ENCODE measurements around the gene KCNJ12.
"Not testable (repeated sequence)": the region's sequence is repeated elsewhere in the genome, so short reads cannot be mapped to it uniquely, and the experiment has no call there.

KCNJ12 gene

DNA sequence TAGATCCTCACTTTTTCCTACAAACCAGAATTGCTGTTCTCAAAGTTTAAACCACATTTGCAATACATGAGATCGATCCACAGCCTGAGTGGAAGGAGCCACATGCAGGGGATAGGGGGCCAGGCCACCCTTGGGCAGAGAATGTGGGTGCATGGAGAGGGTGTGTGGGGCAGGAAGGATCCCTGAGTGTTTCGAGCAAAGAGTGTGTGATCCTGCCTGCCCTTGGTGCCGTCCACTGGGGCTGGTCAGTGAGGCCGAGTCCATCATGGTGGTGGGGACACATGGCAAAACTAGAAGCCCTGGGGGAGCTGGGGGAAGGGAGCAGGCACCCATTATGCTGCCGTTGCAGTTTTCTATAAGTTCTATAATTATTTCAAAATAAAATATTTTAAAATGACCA is 77.8 kb downstream of the KCNJ12 start:
- DNase-seq = not testable (repeated sequence)

DNA sequence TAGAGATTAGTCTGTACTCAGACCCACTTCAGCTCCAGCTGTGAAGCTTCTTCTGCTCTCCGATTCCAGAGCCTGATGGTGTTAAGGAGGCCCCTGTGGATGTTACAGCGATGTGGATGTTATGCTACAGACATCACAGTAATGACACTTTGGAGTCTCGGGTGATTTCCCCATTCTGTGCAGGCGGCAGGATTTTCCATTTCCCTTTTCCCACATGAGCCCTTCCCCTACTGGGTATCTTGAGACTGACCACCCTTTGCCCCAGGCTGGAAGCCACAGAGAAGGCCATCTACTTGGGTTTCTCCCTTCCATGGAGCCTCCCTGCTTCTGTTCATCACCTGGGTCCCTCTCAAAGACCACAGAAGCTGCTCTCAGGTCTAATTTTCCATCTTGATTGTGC is 78.3 kb downstream of the KCNJ12 start:
- no peak for DNase-seq

DNA sequence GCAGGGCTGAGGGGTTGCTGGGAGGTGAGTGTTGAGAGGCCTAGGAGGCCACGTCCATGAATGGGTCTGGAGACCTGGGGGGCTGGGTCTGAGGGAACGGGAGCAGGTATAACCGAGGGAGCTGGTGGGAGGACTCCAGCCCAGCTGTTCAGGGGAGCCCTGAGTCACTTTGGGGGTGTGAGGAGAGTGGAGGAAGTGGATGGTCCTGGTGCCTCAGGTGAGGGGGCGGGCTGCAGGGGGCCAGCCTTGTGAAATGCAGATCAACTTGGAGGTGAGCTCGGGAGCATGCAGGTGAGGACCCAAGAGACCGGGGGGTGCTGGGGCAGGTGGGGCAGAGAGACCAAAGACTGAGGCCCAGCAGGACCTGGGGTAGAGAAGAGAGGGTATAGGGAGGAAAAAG is 79.6 kb downstream of the KCNJ12 start:
- no peak for DNase-seq

GRCh38 chr17:21456449-21456848 is 80.3 kb downstream of the KCNJ12 start:
- DNase-seq = not testable (repeated sequence)

- DNase-seq = peak; percentile 96
These were observed 81.2 kb downstream of the KCNJ12 start for GRCh38 chr17:21457051-21458026.

DNA sequence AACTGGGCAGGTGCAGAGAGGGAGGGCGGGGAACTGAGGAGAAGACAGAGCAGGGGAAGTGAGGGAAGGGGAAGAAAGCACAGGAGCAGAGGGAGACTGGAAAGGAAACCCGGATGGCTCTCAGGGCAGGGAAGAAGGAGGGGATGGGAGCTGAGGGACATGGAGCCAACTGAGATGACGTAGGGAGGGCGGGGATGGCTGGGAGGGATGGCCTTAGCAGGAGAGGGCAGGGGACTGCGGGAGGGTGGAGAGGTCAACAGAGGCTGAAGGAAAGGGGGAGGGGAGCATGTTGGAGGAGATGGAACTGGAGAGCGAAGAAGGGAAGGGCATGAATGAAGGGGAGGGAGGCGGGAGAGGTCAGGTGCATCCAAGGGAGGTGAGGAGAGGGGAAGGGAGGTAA is 81.9 kb downstream of the KCNJ12 start:
- DNase-seq = no peak

DNA sequence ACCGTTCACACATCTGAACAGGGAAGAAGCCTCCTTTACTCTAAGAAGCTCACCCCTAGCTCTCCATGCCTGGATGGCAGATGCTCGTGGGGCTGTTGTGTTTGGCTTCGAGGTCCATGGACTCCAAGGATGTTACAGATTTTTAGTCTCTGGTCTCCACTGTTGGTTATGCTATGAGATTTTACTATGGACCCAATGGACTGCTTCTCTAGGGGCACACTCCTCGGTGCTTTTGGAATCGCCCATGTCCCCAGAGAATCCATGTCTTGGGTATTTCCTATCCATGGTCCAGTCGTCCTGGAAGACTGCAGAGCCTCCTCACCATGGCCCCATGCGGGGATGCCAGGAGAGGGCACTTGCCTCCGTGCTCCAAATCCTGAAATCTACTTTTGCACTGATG is 83.4 kb downstream of the KCNJ12 start:
- no peak for DNase-seq

DNA sequence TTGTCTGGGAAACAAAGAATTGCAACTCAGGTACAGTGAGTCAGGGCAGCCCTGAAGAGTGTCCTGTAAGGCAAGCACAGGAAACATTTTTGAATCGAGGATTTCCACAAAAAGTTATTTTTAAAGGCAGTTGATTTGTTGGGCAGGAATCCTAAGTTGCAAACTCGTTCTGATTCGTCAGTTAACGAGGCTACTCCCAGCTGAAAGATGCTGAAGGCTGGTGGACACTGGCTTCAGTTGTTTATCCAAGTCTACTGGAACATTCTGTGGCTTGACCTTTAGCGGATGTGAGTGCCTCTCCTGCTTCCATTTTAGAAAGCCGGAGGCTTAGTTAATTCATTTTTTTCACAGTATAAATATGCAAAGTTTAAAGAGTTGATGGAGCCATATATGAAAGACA is 84.2 kb downstream of the KCNJ12 start:
- DNase-seq = no peak

- no peak for DNase-seq
These were observed 86.1 kb downstream of the KCNJ12 start for GRCh38 chr17:21462237-21462636.

DNA sequence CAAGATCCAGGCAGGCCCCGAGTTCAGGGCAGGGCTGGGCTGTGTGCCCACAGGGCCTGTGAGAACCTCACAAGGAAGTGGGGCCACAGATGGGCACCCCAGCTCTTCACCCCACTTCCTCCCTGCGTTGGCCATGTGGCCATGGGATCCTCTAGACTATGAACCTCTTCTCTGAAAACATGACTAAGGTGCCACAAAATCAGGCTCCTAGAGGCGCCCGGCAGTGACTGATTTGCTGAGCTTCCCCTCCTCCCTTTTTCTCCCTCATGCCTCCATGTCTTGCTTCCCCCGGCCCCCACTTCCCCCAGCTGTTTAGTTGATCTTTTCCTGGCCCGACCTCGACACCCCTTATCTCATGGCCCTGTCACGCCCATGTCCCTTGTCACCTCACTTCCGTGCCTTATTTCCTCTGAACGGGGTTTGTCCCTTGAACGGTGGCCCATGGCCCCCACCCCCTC is 87.1 kb downstream of the KCNJ12 start:
- DNase-seq = no peak

- peak; percentile 13 for DNase-seq
These were observed 87.7 kb downstream of the KCNJ12 start for GRCh38 chr17:21463779-21464407.

DNA sequence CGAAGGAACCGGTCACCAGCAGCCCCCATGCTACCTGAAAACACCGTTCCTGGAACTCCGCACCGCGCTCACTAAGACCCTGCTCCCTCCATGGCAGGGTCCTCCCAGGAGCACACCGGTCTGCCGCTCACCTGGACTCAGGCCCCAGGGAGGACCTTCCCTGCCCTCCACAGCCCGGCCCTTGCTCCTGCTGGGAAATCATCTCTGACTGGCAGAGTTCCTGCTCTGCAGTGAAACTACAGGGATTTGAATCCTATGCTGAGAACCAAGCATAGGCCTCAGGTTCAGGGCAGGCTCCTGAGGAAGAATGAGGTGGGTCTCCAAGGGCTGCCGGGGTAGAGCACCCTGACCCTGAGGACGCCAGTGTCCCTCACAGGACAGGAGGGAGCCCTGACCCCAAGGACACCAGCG is 88.5 kb downstream of the KCNJ12 start:
- no peak for DNase-seq

DNA sequence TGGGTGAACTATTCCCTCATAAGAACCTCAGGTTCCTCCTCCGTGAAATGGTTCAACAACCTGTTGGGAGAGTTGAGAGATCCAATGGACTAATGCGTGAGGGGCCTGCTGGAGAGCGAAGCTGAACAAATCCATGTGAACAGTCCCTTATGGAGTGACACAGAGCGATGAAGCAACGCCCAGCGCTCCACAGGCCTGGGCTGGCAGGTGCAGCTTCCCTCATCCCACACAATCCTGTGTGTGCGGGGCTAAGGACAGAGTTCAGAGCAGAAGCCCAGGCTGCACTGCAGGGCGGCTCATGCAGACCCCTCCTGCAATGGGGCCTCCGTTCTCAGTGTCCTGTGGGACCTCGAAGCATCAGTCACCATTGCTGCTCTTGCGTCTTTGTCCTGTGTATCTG is 90.4 kb downstream of the KCNJ12 start:
- no peak for DNase-seq

DNA sequence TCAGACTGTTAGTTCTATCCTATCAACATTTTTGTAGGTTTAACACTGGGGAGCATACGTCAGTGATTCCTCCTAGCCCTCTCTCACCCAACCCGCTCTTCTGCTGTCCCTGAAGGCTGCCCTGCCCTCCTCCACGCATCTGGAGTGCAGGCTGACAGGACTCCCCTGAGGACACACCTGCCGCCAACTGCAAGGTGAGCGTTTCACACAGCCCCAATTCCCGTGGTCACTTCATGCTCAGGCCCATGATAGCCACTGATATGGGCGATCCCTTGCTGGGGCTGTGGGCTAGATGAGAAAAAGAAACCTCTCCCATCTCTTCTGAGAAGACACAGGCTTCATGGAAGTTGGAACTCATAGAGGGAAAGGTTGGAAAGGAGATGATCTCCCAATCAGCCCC is 91.0 kb downstream of the KCNJ12 start:
- no peak for DNase-seq

DNA sequence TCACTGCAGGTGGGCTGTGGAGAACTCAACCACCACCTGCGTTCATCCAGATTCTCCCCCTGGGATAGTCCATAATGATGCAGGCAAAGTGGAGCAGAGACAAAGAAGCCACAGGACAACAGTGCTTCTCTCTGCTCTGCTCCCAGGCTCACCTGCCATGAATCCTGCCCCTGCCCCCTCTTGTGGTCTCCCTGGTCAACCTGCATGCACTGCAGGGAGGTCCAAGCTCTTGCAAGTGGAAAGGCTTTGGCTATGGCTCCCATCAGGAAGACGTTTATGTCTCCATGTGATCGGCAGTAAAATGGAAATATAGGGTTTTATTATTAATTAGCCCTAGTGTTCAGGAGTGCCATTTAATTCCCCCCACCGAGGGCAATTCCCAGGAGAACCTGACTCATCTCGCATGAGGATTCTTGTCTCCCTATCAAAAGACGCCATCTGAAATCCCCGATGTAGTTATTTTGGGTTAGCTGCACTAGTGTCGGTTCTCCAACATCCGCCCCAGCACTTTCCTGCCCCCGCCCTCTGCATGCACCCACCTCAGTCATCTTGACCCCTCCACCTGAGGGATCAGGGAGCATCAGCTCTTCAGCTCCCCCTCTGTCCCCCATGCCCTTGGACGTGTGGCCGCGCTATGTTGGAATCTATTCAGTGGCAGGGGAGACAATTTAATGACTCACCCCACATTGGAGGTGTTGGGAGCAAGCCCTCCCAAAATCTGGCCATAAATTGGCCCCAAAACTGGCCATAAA is 91.8 kb downstream of the KCNJ12 start:
- DNase-seq = no peak

Measured in CD4-positive, alpha-beta T cell treated with Interleukin-17A for 4 hours (primary cell).